HEK293 (cell line): ENCODE results near the gene PPP1R14C.

Source experiments
- BCL11A ChIP-seq: fragments of 450-650 bp; formaldehyde crosslinking; IDR thresholded peaks from 2 replicates; pipeline ENCODE4 v1.5.1; 2016; ENCODE audit warnings: low read depth, missing biosample characterization, missing genetic modification characterization
- BCL11B ChIP-seq: fragments of 450-650 bp; formaldehyde crosslinking; IDR thresholded peaks from 2 replicates; pipeline ENCODE4 v1.5.1; 2016; ENCODE audit warnings: low read depth, missing biosample characterization, missing genetic modification characterization
- BCL6B ChIP-seq: fragments of 450-650 bp; formaldehyde crosslinking; IDR thresholded peaks from 2 replicates; pipeline ENCODE4 v1.5.1; 2017; ENCODE audit warnings: missing biosample characterization, missing genetic modification characterization
- GLIS1 ChIP-seq: fragments of 450-650 bp; formaldehyde crosslinking; IDR thresholded peaks from 2 replicates; pipeline ENCODE4 v1.5.1; 2016; ENCODE audit warnings: missing biosample characterization, missing genetic modification characterization
- MZF1 ChIP-seq: fragments of 450-650 bp; formaldehyde crosslinking; IDR thresholded peaks from 2 replicates; pipeline ENCODE4 v1.5.1; 2017; ENCODE audit warnings: missing biosample characterization, missing genetic modification characterization, borderline replicate concordance
- OSR2 ChIP-seq: fragments of 450-650 bp; formaldehyde crosslinking; IDR thresholded peaks from 2 replicates; pipeline ENCODE4 v1.5.1; 2016; ENCODE audit warnings: missing biosample characterization, missing genetic modification characterization
- OVOL3 ChIP-seq: fragments of 450-650 bp; formaldehyde crosslinking; IDR thresholded peaks from 2 replicates; pipeline ENCODE4 v1.5.1; 2016; ENCODE audit warnings: missing biosample characterization, missing genetic modification characterization
- SP3 ChIP-seq: fragments of 450-650 bp; formaldehyde crosslinking; IDR thresholded peaks from 2 replicates; pipeline ENCODE4 v1.5.1; 2016; ENCODE audit warnings: missing biosample characterization, missing genetic modification characterization
- YY1 ChIP-seq: fragments of 450-650 bp; formaldehyde crosslinking; IDR thresholded peaks from 2 replicates; pipeline ENCODE4 v1.5.1; 2018; ENCODE audit warnings: missing biosample characterization, missing genetic modification characterization
- ZBTB26 ChIP-seq: fragments of 450-650 bp; formaldehyde crosslinking; optimal IDR thresholded peaks from 2 replicates; pipeline ENCODE3; 2016; ENCODE audit warnings: missing biosample characterization, mild to moderate bottlenecking, missing genetic modification characterization
- ZBTB48 ChIP-seq: fragments of 450-650 bp; formaldehyde crosslinking; IDR thresholded peaks from 2 replicates; pipeline ENCODE4 v1.5.1; 2016; ENCODE audit warnings: missing biosample characterization, missing genetic modification characterization
- ZIC2 ChIP-seq: fragments of 450-650 bp; formaldehyde crosslinking; IDR thresholded peaks from 2 replicates; pipeline ENCODE4 v1.5.1; 2016; ENCODE audit warnings: missing biosample characterization, missing genetic modification characterization
- ZNF16 ChIP-seq: fragments of 450-650 bp; formaldehyde crosslinking; IDR thresholded peaks from 2 replicates; pipeline ENCODE4 v1.5.1; 2016; ENCODE audit warnings: low read depth, missing biosample characterization, missing genetic modification characterization
- ZNF221 ChIP-seq: fragments of 450-650 bp; formaldehyde crosslinking; IDR thresholded peaks from 2 replicates; pipeline ENCODE4 v1.5.1; 2017; ENCODE audit warnings: missing biosample characterization, missing genetic modification characterization, borderline replicate concordance
- ZNF473 ChIP-seq: fragments of 450-650 bp; formaldehyde crosslinking; IDR thresholded peaks from 2 replicates; pipeline ENCODE4 v1.5.1; 2017; ENCODE audit warnings: missing biosample characterization, missing genetic modification characterization
- ZNF513 ChIP-seq: fragments of 450-650 bp; IDR thresholded peaks from 2 replicates; pipeline ENCODE4 v1.5.1; 2018; ENCODE audit warnings: missing biosample characterization, missing genetic modification characterization
- ZNF624 ChIP-seq: fragments of 450-650 bp; formaldehyde crosslinking; IDR thresholded peaks from 2 replicates; pipeline ENCODE4 v1.5.1; 2017; ENCODE audit warnings: missing biosample characterization, missing genetic modification characterization
- ZNF664 ChIP-seq: fragments of 450-650 bp; formaldehyde crosslinking; IDR thresholded peaks from 2 replicates; pipeline ENCODE4 v1.5.1; 2016; ENCODE audit warnings: missing biosample characterization, missing genetic modification characterization
- ZNF785 ChIP-seq: fragments of 450-650 bp; formaldehyde crosslinking; IDR thresholded peaks from 2 replicates; pipeline ENCODE4 v1.5.1; 2016; ENCODE audit warnings: missing biosample characterization, missing genetic modification characterization
- ZXDB ChIP-seq: fragments of 450-650 bp; formaldehyde crosslinking; IDR thresholded peaks from 2 replicates; pipeline ENCODE4 v1.5.1; 2016; ENCODE audit warnings: missing biosample characterization, missing genetic modification characterization
- TF ChIP-seq, protein P1 (sequence below): fragments of 450-650 bp; formaldehyde crosslinking; IDR thresholded peaks from 2 replicates; pipeline ENCODE4 v1.5.1; 2016; ENCODE audit warnings: missing biosample characterization, missing genetic modification characterization, low read depth
- TF ChIP-seq, protein P2 (sequence below): fragments of 450-650 bp; formaldehyde crosslinking; IDR thresholded peaks from 2 replicates; pipeline ENCODE4 v1.5.1; 2016; ENCODE audit warnings: missing biosample characterization, missing genetic modification characterization, low read depth
- TF ChIP-seq, protein P3 (sequence below): fragments of 450-650 bp; formaldehyde crosslinking; IDR thresholded peaks from 2 replicates; pipeline ENCODE4 v1.5.0; 2017; ENCODE audit warnings: missing biosample characterization, missing genetic modification characterization, borderline replicate concordance
- TF ChIP-seq, protein P4 (sequence below): fragments of 450-650 bp; formaldehyde crosslinking; IDR thresholded peaks from 2 replicates; pipeline ENCODE4 v1.5.1; 2017; ENCODE audit warnings: missing biosample characterization, missing genetic modification characterization

The PPP1R14C gene

DNA sequence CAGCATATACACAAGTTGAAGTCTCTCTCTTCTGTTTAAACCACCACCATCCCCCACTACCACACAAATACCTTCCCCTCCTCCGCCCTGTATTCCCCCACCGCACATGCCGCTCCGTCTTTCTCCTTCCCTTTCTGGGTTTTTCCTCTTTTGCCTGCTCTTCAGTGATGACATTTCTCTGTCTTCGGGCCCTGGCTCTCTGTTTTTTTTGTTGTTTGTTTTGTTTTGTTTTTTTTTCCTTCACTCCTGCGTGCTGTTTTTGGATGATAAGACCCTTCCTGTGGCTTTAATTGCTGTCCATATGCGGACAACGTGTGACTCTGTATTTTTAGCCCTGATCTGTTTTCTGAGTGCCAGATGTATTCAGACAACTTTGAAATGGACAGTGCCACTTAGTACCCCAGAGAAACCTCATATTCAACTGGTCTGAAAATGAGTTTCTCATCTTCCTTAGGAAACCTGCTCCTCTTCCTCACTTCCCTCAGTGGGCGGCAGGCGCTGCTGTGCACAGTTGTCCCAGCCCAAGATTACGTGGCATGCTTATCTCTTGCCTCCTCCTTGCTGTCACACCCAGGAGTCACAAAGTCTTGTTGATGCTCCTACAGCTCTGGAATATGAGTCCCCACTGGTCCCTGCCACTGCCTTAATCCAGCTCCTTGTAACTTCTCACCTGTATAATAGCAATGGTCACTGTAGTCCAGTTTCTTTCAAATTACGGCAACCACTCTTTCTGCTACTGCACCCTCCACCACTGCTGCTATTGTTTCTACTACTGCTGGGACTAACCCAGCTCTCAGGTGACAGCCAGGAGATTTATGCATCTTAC lies 8.2 kb downstream of the PPP1R14C start (continued):
- TF ChIP-seq ZNF624 (no peak), ZNF785 (tag by site-specific recombination) (no peak), ZNF664 (tag by site-specific recombination) (no peak), OVOL3 (tag by site-specific recombination) (0 out of 2 replicates have a peak, but pooled peaks have one; percentile 18), ZXDB (tag by site-specific recombination) (no peak), GLIS1 (tag by site-specific recombination) (no peak), BCL11A (no peak), SP3 (tag by site-specific recombination) (no peak), ZNF513 (0 out of 2 replicates have a peak, but pooled peaks have one; percentile 38), BCL6B (no peak), ZBTB26 (tag by site-specific recombination) (no peak), YY1 (no peak), BCL11B (tag by site-specific recombination) (no peak), MZF1 (tag by site-specific recombination) (no peak), OSR2 (tag by site-specific recombination) (peak; percentile 22; the same call in 1 of the 2 replicates), ZNF221 (tag by site-specific recombination) (no peak), ZNF473 (tag by site-specific recombination) (no peak), ZBTB48 (no peak), ZNF16 (tag by site-specific recombination) (no peak), ZIC2 (peak; percentile 37; the same call in 1 of the 2 replicates)
- TF ChIP-seq, protein P1, sequence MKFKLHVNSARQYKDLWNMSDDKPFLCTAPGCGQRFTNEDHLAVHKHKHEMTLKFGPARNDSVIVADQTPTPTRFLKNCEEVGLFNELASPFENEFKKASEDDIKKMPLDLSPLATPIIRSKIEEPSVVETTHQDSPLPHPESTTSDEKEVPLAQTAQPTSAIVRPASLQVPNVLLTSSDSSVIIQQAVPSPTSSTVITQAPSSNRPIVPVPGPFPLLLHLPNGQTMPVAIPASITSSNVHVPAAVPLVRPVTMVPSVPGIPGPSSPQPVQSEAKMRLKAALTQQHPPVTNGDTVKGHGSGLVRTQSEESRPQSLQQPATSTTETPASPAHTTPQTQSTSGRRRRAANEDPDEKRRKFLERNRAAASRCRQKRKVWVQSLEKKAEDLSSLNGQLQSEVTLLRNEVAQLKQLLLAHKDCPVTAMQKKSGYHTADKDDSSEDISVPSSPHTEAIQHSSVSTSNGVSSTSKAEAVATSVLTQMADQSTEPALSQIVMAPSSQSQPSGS (tag by site-specific recombination) = 0 out of 2 replicates have a peak, but pooled peaks have one; percentile 8
- TF ChIP-seq, protein P2, sequence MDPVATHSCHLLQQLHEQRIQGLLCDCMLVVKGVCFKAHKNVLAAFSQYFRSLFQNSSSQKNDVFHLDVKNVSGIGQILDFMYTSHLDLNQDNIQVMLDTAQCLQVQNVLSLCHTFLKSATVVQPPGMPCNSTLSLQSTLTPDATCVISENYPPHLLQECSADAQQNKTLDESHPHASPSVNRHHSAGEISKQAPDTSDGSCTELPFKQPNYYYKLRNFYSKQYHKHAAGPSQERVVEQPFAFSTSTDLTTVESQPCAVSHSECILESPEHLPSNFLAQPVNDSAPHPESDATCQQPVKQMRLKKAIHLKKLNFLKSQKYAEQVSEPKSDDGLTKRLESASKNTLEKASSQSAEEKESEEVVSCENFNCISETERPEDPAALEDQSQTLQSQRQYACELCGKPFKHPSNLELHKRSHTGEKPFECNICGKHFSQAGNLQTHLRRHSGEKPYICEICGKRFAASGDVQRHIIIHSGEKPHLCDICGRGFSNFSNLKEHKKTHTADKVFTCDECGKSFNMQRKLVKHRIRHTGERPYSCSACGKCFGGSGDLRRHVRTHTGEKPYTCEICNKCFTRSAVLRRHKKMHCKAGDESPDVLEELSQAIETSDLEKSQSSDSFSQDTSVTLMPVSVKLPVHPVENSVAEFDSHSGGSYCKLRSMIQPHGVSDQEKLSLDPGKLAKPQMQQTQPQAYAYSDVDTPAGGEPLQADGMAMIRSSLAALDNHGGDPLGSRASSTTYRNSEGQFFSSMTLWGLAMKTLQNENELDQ = no peak
- TF ChIP-seq, protein P3, sequence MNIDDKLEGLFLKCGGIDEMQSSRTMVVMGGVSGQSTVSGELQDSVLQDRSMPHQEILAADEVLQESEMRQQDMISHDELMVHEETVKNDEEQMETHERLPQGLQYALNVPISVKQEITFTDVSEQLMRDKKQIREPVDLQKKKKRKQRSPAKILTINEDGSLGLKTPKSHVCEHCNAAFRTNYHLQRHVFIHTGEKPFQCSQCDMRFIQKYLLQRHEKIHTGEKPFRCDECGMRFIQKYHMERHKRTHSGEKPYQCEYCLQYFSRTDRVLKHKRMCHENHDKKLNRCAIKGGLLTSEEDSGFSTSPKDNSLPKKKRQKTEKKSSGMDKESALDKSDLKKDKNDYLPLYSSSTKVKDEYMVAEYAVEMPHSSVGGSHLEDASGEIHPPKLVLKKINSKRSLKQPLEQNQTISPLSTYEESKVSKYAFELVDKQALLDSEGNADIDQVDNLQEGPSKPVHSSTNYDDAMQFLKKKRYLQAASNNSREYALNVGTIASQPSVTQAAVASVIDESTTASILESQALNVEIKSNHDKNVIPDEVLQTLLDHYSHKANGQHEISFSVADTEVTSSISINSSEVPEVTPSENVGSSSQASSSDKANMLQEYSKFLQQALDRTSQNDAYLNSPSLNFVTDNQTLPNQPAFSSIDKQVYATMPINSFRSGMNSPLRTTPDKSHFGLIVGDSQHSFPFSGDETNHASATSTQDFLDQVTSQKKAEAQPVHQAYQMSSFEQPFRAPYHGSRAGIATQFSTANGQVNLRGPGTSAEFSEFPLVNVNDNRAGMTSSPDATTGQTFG = no peak
- TF ChIP-seq, protein P4, sequence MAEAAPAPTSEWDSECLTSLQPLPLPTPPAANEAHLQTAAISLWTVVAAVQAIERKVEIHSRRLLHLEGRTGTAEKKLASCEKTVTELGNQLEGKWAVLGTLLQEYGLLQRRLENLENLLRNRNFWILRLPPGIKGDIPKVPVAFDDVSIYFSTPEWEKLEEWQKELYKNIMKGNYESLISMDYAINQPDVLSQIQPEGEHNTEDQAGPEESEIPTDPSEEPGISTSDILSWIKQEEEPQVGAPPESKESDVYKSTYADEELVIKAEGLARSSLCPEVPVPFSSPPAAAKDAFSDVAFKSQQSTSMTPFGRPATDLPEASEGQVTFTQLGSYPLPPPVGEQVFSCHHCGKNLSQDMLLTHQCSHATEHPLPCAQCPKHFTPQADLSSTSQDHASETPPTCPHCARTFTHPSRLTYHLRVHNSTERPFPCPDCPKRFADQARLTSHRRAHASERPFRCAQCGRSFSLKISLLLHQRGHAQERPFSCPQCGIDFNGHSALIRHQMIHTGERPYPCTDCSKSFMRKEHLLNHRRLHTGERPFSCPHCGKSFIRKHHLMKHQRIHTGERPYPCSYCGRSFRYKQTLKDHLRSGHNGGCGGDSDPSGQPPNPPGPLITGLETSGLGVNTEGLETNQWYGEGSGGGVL (tag by site-specific recombination) = peak; percentile 21; the same call in 1 of the 2 replicates
